ENCODE results near the gene NR2C2AP. TPM values are rescaled to one million over a fixed set of nuclear protein-coding genes. Genes with fewer than 3 reads are reported as not detected.

NR2C2AP gene
- total and polyA plus RNA-seq, 3 donors from 2014 or later, result 7.0 to 9.6 (median 9.4) TPM

DNA sequence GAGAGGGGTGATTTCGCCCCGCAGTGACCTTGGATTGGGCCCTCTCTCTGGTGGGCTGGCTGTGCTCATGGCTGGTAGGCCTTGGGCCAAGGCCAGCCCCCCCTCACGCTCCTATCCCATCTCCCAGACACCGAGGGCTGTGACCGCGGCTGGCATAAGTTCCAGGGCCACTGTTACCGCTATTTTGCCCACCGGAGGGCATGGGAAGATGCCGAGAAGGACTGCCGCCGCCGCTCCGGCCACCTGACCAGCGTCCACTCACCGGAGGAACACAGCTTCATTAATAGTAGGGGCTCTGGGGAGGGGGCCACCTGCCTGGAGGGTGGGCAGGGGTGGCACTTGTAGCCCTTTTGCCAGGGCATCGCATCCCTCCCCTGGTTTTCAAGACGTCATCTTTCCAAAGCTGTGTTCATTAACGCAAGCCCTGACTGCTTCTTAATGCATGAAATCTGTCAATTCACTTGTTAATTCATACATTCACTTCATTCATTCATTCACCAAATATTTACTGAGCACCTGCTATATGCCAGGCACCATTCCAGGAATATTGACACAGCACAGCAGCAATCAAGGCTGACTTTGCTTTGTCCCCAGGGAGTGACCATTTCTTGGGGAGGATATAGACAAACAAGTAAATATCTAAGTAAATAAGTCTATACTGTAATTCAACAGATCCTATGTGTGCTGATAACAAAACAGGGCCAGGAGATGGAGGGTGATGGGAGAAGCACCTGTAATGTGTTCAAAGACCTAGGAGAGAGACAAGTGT, 35.1 kb upstream of the NR2C2AP start:
- intact Hi-C loops (cut with DNase I; ENCODE audit: low total_unique reads), result no loop called here
- Histone ChIP-seq H3K27me3 (no peaks in the 10 kb centered on the region), H3K4me3 (no peak overlapping the region), H3K36me3 (ENCODE audit: low read depth, missing control alignments) (no peaks in the 10 kb centered on the region), H3K4me1 (no peaks in the 10 kb centered on the region), H3K27ac (no peak overlapping the region), H3K9me3 (no peaks in the 10 kb centered on the region)
- WGBS, 2 donors, result 73 to 76% methylated on average over 17 to 18 of the region's 18 CpGs
- no peak for TF ChIP-seq POLR2A (IDR thresholded peaks at IDR 0.05)
- TF ChIP-seq, protein P1, sequence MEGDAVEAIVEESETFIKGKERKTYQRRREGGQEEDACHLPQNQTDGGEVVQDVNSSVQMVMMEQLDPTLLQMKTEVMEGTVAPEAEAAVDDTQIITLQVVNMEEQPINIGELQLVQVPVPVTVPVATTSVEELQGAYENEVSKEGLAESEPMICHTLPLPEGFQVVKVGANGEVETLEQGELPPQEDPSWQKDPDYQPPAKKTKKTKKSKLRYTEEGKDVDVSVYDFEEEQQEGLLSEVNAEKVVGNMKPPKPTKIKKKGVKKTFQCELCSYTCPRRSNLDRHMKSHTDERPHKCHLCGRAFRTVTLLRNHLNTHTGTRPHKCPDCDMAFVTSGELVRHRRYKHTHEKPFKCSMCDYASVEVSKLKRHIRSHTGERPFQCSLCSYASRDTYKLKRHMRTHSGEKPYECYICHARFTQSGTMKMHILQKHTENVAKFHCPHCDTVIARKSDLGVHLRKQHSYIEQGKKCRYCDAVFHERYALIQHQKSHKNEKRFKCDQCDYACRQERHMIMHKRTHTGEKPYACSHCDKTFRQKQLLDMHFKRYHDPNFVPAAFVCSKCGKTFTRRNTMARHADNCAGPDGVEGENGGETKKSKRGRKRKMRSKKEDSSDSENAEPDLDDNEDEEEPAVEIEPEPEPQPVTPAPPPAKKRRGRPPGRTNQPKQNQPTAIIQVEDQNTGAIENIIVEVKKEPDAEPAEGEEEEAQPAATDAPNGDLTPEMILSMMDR (IDR thresholded peaks at IDR 0.05), result no peak
- no peak for DNase-seq

DNA sequence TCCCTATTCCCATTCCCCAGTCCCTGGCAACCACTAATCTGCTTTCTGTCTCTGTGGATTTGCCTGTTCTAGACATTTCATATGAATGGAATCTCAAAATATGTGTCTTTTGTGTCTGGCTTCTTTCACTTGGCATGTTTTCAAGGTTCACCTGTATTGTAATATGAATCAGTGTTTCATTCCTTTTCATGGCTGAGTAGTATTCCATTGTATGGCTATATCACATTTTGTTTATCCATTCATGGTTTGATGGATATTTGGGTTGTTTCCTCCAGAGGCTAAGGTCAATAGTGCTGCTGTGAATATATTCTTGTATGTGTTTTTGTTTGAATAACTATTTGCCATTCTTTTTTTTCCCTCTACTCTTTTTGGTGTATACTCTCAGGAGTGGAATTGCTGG, 33.0 kb upstream of the NR2C2AP start:
- no peaks in the 10 kb centered on the region for H3K4me1 ChIP-seq
- H3K9me3 ChIP-seq, result no peaks in the 10 kb centered on the region
- intact Hi-C loops (cut with DNase I; ENCODE audit: low total_unique reads), result no loop called here
- no peak overlapping the region for H3K27ac ChIP-seq
- H3K36me3 ChIP-seq (ENCODE audit: low read depth, missing control alignments), result no peaks in the 10 kb centered on the region
- no peak overlapping the region for H3K4me3 ChIP-seq
- TF ChIP-seq POLR2A (IDR thresholded peaks at IDR 0.05), result no peak
- TF ChIP-seq, protein P1 (IDR thresholded peaks at IDR 0.05), result no peak
- DNase-seq, result no peak
- no peaks in the 10 kb centered on the region for H3K27me3 ChIP-seq

DNA sequence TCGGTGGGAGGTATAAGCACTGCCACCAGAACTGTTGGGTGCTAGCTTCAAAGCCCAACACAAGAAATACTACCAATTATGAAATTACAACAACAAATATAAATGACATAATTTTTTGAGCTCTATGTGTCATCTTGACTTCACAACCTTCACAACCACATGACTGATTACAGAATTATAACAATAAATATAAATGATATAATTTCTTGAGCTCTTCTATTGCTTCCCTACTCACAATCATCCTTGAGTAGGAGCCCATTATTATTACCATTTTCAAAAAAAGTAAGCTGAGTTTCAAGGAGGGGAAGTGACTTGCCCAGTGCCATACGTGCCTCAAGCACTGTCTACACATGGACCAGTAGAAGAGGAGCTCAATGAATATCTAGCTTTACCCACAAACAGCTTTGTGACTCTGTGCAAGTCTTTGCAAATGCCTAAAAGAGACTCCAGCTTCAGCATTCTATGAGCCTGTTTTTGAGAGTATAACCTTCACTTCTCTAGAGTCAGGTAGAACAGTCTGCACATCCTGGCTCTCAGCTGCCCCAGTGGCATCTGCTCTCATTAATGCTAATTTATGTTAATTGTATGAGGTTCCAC, 31.1 kb upstream of the NR2C2AP start:
- Histone ChIP-seq H3K36me3 (ENCODE audit: low read depth, missing control alignments) (no peaks in the 10 kb centered on the region), H3K4me1 (no peaks in the 10 kb centered on the region), H3K27ac (no peak overlapping the region), H3K9me3 (no peaks in the 10 kb centered on the region), H3K4me3 (no peak overlapping the region), H3K27me3 (no peaks in the 10 kb centered on the region)
- WGBS, 2 donors, result 90% methylated on average over 2 of the region's 2 CpGs
- no peak for DNase-seq
- intact Hi-C loops (cut with DNase I; ENCODE audit: low total_unique reads), result no loop called here
- TF ChIP-seq, protein P1 (IDR thresholded peaks at IDR 0.05), result no peak
- TF ChIP-seq POLR2A (IDR thresholded peaks at IDR 0.05), result no peak

DNA sequence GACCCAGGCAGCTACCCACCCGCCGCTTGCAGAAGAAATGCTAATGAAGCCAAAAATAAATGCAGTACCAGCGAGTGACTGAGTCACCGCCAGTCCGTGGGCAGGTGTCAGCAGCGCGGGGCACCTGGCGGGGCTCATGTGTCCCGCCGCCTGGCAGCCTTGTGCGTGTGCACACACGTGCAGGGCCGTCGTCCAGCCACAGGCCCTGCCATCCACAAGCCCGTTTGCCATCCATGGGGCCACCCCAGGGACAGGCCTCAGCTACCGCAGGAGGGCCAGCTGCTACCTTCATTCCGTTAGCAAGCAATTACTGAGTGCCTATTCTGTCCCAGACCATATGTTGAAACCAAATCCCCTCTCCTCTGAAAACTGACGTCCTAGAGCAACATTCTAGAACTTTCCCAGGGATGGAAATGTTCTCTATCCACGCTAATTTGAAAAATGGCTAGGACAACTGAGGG, 29.1 kb upstream of the NR2C2AP start:
- TF ChIP-seq POLR2A (IDR thresholded peaks at IDR 0.05), result no peak
- TF ChIP-seq, protein P1 (IDR thresholded peaks at IDR 0.05), result no peak
- 70 to 76% methylated on average over 10 to 19 of the region's 19 CpGs for WGBS, 2 donors
- no peaks in the 10 kb centered on the region for H3K9me3 ChIP-seq
- H3K36me3 ChIP-seq (ENCODE audit: low read depth, missing control alignments), result no peaks in the 10 kb centered on the region
- H3K27me3 ChIP-seq, result no peaks in the 10 kb centered on the region
- H3K4me3 ChIP-seq, result no peak overlapping the region
- DNase-seq, result no peak
- H3K27ac ChIP-seq, result no peak overlapping the region
- intact Hi-C loops (cut with DNase I; ENCODE audit: low total_unique reads), result no loop called here
- H3K4me1 ChIP-seq, result no peaks in the 10 kb centered on the region

Data from testis (tissue), 3 donors.